ELR (cell line): ENCODE measurements around the gene RPS2.

Experiments used
- DNase-seq: peaks from one replicate; pipeline ENCODE4 v3.0.0-alpha.2; 2015; ENCODE audit warnings: low read depth

The RPS2 gene

GRCh38 chr16:1998852-1999801 is 34.5 kb upstream of the RPS2 start:
- DNase-seq: no peak

GRCh38 chr16:1998360-1998835 is 33.8 kb upstream of the RPS2 start:
- DNase-seq: no peak

- DNase-seq: no peak
Measured at GRCh38 chr16:1997494-1998359, 33.1 kb upstream of the RPS2 start.

GRCh38 chr16:1993731-1994131 is 29.1 kb upstream of the RPS2 start:
- no peak for DNase-seq

- DNase-seq: no peak
Measured at GRCh38 chr16:1992704-1993317, 28.2 kb upstream of the RPS2 start.

GRCh38 chr16:1991948-1992703 is 27.5 kb upstream of the RPS2 start:
- peak; percentile 78 for DNase-seq

GRCh38 chr16:1991588-1991947 is 26.9 kb upstream of the RPS2 start:
- no peak for DNase-seq

- no peak for DNase-seq
Measured at GRCh38 chr16:1991135-1991551, 26.5 kb upstream of the RPS2 start.

- DNase-seq: no peak
Measured at GRCh38 chr16:1990351-1991134, 25.9 kb upstream of the RPS2 start.

GRCh38 chr16:1990101-1990350 is 25.4 kb upstream of the RPS2 start:
- no peak for DNase-seq

- DNase-seq: peak; percentile 58
Measured at GRCh38 chr16:1989209-1990100, 24.8 kb upstream of the RPS2 start, which contains the start of gene SYNGR3. Gene SYNGR3 (plus strand): TSS chr16:1989970. CDS start chr16:1990103, 133 bp downstream.

- no peak for DNase-seq
Measured at GRCh38 chr16:1987198-1987597, 22.6 kb upstream of the RPS2 start.

GRCh38 chr16:1985466-1986150 is 21.0 kb upstream of the RPS2 start:
- no peak for DNase-seq

- DNase-seq: peak; percentile 44
Measured at GRCh38 chr16:1984347-1985225, 20.0 kb upstream of the RPS2 start.

GRCh38 chr16:1983544-1984346 is 19.1 kb upstream of the RPS2 start, which contains the start of gene GFER:
Gene GFER (plus strand): TSS chr16:1984193. CDS start chr16:1984219, 26 bp downstream.
- DNase-seq: peak; percentile 92

GRCh38 chr16:1982991-1983543 is 18.4 kb upstream of the RPS2 start:
- no peak for DNase-seq

GRCh38 chr16:1982013-1982433 is 17.4 kb upstream of the RPS2 start:
- no peak for DNase-seq
